ENCODE measurements around the gene TNIK.
A peak's percentile ranks its signal among the peaks of the same experiment; 100 is the strongest.

The TNIK gene

GRCh38 chr3:171222995-171223394 lies 237.2 kb downstream of the TNIK start:
- DNase-seq (no peak), ATAC-seq (no peak)

GRCh38 chr3:171221597-171221996 lies 238.6 kb downstream of the TNIK start:
- no peak for ATAC-seq
- DNase-seq, result no peak

GRCh38 chr3:171221104-171221503 lies 239.1 kb downstream of the TNIK start:
- DNase-seq, result no peak
- ATAC-seq, result no peak

- ATAC-seq (no peak), DNase-seq (no peak)
Measured at GRCh38 chr3:171219258-171219657, 240.9 kb downstream of the TNIK start.

GRCh38 chr3:171218069-171218468 lies 242.1 kb downstream of the TNIK start:
- no peak for DNase-seq
- ATAC-seq, result peak; percentile 32

GRCh38 chr3:171213907-171214306 lies 246.3 kb downstream of the TNIK start:
- DNase-seq (no peak), ATAC-seq (no peak)

- ATAC-seq (no peak), DNase-seq (no peak)
Measured at GRCh38 chr3:171213178-171213577, 247.0 kb downstream of the TNIK start.

- ATAC-seq, result no peak
- DNase-seq, result no peak
Measured at GRCh38 chr3:171212648-171213047, 247.6 kb downstream of the TNIK start.

GRCh38 chr3:171206283-171206682 lies 253.9 kb downstream of the TNIK start:
- DNase-seq (no peak), ATAC-seq (no peak)

- no peak for DNase-seq
- no peak for ATAC-seq
Measured at GRCh38 chr3:171204942-171205341, 255.3 kb downstream of the TNIK start.

- DNase-seq, result no peak
- ATAC-seq, result no peak
Measured at GRCh38 chr3:171201825-171202224, 258.4 kb downstream of the TNIK start.

GRCh38 chr3:171200750-171201088 lies 259.5 kb downstream of the TNIK start:
- ATAC-seq (no peak), DNase-seq (no peak)

GRCh38 chr3:171200052-171200749 lies 260.0 kb downstream of the TNIK start:
- ATAC-seq, result no peak

GRCh38 chr3:171199473-171199829 lies 260.8 kb downstream of the TNIK start:
- ATAC-seq, result no peak
- no peak for DNase-seq

More at GRCh38 chr3:171200052-171200749, 260.0 kb downstream of the TNIK start:
- no peak for DNase-seq

GRCh38 chr3:171198781-171199472 lies 261.3 kb downstream of the TNIK start:
- no peak for ATAC-seq
- no peak for DNase-seq

GRCh38 chr3:171195686-171196085 lies 264.5 kb downstream of the TNIK start:
- ATAC-seq (no peak), DNase-seq (no peak)

GRCh38 chr3:171194965-171195364 lies 265.2 kb downstream of the TNIK start:
- DNase-seq (no peak), ATAC-seq (no peak)

GRCh38 chr3:171193693-171194092 lies 266.5 kb downstream of the TNIK start:
- ATAC-seq (no peak), DNase-seq (no peak)

GRCh38 chr3:171192176-171192854 lies 267.9 kb downstream of the TNIK start:
- peak; percentile 11 for DNase-seq
- ATAC-seq, result peak; percentile 81

- DNase-seq, result no peak
Measured at GRCh38 chr3:171190668-171191067, 269.5 kb downstream of the TNIK start.

GRCh38 chr3:171189394-171190080 lies 270.7 kb downstream of the TNIK start:
- peak; percentile 76 for ATAC-seq
- no peak for DNase-seq

More at GRCh38 chr3:171190668-171191067, 269.5 kb downstream of the TNIK start:
- ATAC-seq, result no peak

- DNase-seq (no peak), ATAC-seq (no peak)
Measured at GRCh38 chr3:171187706-171188290, 272.4 kb downstream of the TNIK start.
